K562 (cell line): ENCODE results near the gene MICAL2. TPM values are rescaled to one million over a fixed set of nuclear protein-coding genes. Genes with fewer than 3 reads are reported as not detected.

Source experiments
- BRD9 ChIP-seq: fragments of 450-650 bp; IDR thresholded peaks from 2 replicates; pipeline ENCODE4 v1.6.1; 2018; ENCODE audit warnings: low read depth; ENCODE audit not compliant: partially characterized antibody
- CBFA2T2 ChIP-seq: fragments of 450-650 bp; conservative IDR thresholded peaks from 2 replicates; pipeline ENCODE4 v1.6.1; 2017; ENCODE audit warnings: mild to moderate bottlenecking
- JUN ChIP-seq, 2 experiments: sonication (generic) in 1 of 2; formaldehyde crosslinking in 1 of 2; IDR thresholded peaks; 2 replicates each; pipeline versions ENCODE4 v1.6.1 to v1.8.0; 2012 to 2022; ENCODE audit warnings: borderline replicate concordance in 2 of 2, mild to moderate bottlenecking in 2 of 2, improper control_type of control experiment in 1 of 2, low read depth in 1 of 2, low read length in 1 of 2, missing genetic modification reagents in 1 of 2
- MNT ChIP-seq, 2 experiments: fragments of 450-650 bp; conservative IDR thresholded peaks; 2 replicates each; pipeline ENCODE4 v1.6.1; 2017; ENCODE audit warnings: mild to moderate bottlenecking in 2 of 2, moderate library complexity in 2 of 2
- MTA2 ChIP-seq: fragments of 450-650 bp; IDR thresholded peaks from 2 replicates; pipeline ENCODE4 v1.6.1; 2016; ENCODE audit warnings: low read depth
- PCBP1 ChIP-seq: fragments of 200-400 bp; formaldehyde crosslinking; IDR thresholded peaks from 2 replicates; pipeline ENCODE4 v1.6.1; 2018; ENCODE audit warnings: mild to moderate bottlenecking, low read depth, low read length; ENCODE audit not compliant: poor library complexity, severe bottlenecking
- PREB ChIP-seq: sonication (generic); formaldehyde crosslinking; IDR thresholded peaks from 2 replicates; pipeline ENCODE4 v1.8.1; 2023; ENCODE audit warnings: mild to moderate bottlenecking, missing genetic modification reagents
- RAD21 ChIP-seq, 2 experiments: fragments of 250-450 bp in 1 of 2; fragments of 450-650 bp in 1 of 2; sonication (Bioruptor Pico) in 1 of 2; formaldehyde crosslinking in 1 of 2; IDR thresholded peaks in 1 of 2; conservative IDR thresholded peaks in 1 of 2; 2 replicates each; pipeline versions ENCODE4 v1.4.0 to v1.8.0; 2020 to 2022; ENCODE audit warnings: mild to moderate bottlenecking in 2 of 2, moderate library complexity in 1 of 2
- RREB1 ChIP-seq: fragments of 250-450 bp; sonication (Bioruptor Pico); IDR thresholded peaks from 2 replicates; pipeline ENCODE4 v1.4.0; 2020
- SAP30 ChIP-seq: fragments of 200-600 bp; sonication (generic); IDR thresholded peaks from 2 replicates; pipeline ENCODE4 v1.6.1; 2012; ENCODE audit warnings: borderline replicate concordance, low read depth, mild to moderate bottlenecking, moderate library complexity, low read length, control low read depth, inconsistent platforms; ENCODE audit not compliant: insufficient read depth, poor library complexity, severe bottlenecking
- TEAD4 ChIP-seq, 2 experiments: sonication (generic) in 1 of 2; formaldehyde crosslinking in 1 of 2; IDR thresholded peaks; 2 replicates each; pipeline versions ENCODE4 v1.6.1 to v1.8.0; 2012 to 2022; ENCODE audit warnings: borderline replicate concordance in 1 of 2, inconsistent platforms in 1 of 2, low read length in 1 of 2, mild to moderate bottlenecking in 1 of 2, missing genetic modification reagents in 1 of 2
- ZEB2 ChIP-seq: fragments of 450-650 bp; IDR thresholded peaks from 2 replicates; pipeline ENCODE4 v1.6.1; 2016
- ZNF561 ChIP-seq: fragments of 450-650 bp; formaldehyde crosslinking; conservative IDR thresholded peaks from 2 replicates; pipeline ENCODE4 v1.4.0; 2020; ENCODE audit warnings: mild to moderate bottlenecking, moderate library complexity
- ZNF57 ChIP-seq: fragments of 450-650 bp; formaldehyde crosslinking; IDR thresholded peaks from 2 replicates; pipeline ENCODE4 v1.4.0; 2020; ENCODE audit warnings: mild to moderate bottlenecking, moderate library complexity
- polyA plus RNA-seq, 8 experiments: library from polyadenylated mRNA; depleted of rRNA in 4 of 8; stranded (reverse) in 5 of 8; unstranded in 3 of 8; fragments of >200 nt; fragmentation: Nextera tagmentation in 2 of 8; fragmentation: Illumina TruSeq in 1 of 8; extraction: Ambion mirVana in 2 of 8; extraction: Trizol in 1 of 8; gene quantifications; 2 replicates each; pipeline versions ENCODE4 v1.2.1 to v1.2.3, GENCODE V29; 2011 to 2014; ENCODE audit warnings: inconsistent platforms in 1 of 8, missing spikeins in 1 of 8
- total RNA-seq, 7 experiments: library from RNA; depleted of rRNA in 6 of 7; stranded (reverse); fragments of >200 nt in 6 of 7; fragmentation: Illumina TruSeq in 2 of 7; extraction: Trizol in 2 of 7; gene quantifications; 2 replicates each; pipeline versions ENCODE4 v1.2.1 to v1.2.3, GENCODE V29; 2011 to 2021; ENCODE audit warnings: low replicate concordance in 1 of 7
- TF ChIP-seq, protein P1 (sequence below): sonication (generic); formaldehyde crosslinking; IDR thresholded peaks from 2 replicates; pipeline ENCODE4 v1.8.0; 2022; ENCODE audit warnings: missing genetic modification reagents, mild to moderate bottlenecking, borderline replicate concordance

Gene MICAL2
- total and polyA plus RNA-seq, 9 of the 15 experiments (the other 6 are each of a cell fraction or from before 2014, with no cell fraction given), result 4.7 to 64.2 (median 33.6) TPM

DNA sequence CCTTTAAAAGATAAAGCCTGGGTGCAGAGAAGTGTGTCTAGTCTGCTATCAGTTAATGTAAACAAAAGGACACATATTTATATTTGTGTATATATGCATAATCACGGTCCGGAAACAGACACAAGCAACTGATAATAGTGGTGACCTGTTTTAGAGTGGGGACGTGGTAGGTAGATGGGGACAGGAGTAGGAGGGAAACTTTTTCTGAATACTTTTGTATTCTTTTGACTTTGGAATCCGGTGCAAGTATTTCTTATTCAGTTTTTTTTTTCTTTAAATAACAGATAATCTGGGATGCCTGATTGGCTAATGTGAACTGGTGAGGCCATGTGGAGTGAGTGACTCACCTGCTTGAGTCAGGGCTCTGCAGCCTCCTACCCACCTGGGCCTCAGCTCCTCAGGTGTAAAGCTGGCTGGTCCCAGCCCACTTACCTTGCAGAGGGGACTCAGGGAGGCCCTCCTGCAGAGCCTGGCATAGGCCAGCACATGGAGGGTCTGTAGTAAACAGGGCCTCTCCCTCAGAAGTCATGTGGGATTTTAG lies 15.3 kb downstream of the MICAL2 start (continued):
- no peak for TF ChIP-seq RREB1 (CRISPR knock-in tag)
- TF ChIP-seq ZNF57, result no peak
- TF ChIP-seq ZNF561, result no peak
- TF ChIP-seq MNT (conservative IDR thresholded peaks at IDR 0.05), result peak in 1 of 2 experiments; percentile 57; a peak in 1 of 4 replicates
- peak; percentile 83 for TF ChIP-seq TEAD4 (IDR thresholded peaks at IDR 0.05; ENCODE audit: low read length)
- no peak for TF ChIP-seq TEAD4 (CRISPR knock-in tag; IDR thresholded peaks at IDR 0.05; ENCODE audit: borderline replicate concordance)
- TF ChIP-seq JUN (IDR thresholded peaks at IDR 0.05; ENCODE audit: borderline replicate concordance, low read depth, low read length), result no peak
- TF ChIP-seq JUN (CRISPR knock-in tag; IDR thresholded peaks at IDR 0.05; ENCODE audit: borderline replicate concordance), result no peak
- TF ChIP-seq RAD21 (CRISPR knock-in tag; conservative IDR thresholded peaks at IDR 0.05 in 1 of 2, IDR thresholded peaks at IDR 0.05 in 1 of 2), result no peak
- TF ChIP-seq BRD9, result no peak
- TF ChIP-seq, protein P1, sequence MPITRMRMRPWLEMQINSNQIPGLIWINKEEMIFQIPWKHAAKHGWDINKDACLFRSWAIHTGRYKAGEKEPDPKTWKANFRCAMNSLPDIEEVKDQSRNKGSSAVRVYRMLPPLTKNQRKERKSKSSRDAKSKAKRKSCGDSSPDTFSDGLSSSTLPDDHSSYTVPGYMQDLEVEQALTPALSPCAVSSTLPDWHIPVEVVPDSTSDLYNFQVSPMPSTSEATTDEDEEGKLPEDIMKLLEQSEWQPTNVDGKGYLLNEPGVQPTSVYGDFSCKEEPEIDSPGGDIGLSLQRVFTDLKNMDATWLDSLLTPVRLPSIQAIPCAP (CRISPR knock-in tag), result no peak
- peak; percentile 81 for TF ChIP-seq CBFA2T2
- TF ChIP-seq ZEB2, result peak; percentile 93
- no peak for TF ChIP-seq SAP30
- no peak for TF ChIP-seq PREB (CRISPR knock-in tag)
- no peak for TF ChIP-seq PCBP1
- peak; percentile 40; the same call in 1 of the 2 replicates for TF ChIP-seq MTA2
